Activated CD4-positive, alpha-beta T cell treated with anti-CD3 and anti-CD28 coated beads for 24 hours (primary cell): ENCODE results near the gene FCRLB.
"Not testable (repeated sequence)": the region's sequence is repeated elsewhere in the genome, so short reads cannot be mapped to it uniquely, and the experiment has no call there.

ENCODE experiments used
- DNase-seq, 2 donors: peaks; one replicate each; pipeline ENCODE4 v3.0.0-alpha.2; 2020; ENCODE audit warnings: low read depth in 2 of 2

Gene FCRLB

DNA sequence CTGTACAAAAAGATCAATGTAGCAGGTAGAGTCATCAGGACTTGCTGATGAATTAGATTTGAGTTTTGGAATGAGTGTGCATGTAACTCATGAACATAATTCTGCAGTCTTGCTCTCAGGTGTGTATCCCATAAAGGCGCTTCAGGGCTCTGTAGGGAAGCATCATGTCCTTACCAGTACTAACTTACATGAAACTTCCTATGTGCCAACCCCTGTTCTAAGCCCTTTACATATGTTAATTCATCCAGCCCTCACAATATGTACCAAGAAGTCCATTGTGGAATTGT lies 2.1 kb upstream of the FCRLB start:
- DNase-seq = no peak

DNA sequence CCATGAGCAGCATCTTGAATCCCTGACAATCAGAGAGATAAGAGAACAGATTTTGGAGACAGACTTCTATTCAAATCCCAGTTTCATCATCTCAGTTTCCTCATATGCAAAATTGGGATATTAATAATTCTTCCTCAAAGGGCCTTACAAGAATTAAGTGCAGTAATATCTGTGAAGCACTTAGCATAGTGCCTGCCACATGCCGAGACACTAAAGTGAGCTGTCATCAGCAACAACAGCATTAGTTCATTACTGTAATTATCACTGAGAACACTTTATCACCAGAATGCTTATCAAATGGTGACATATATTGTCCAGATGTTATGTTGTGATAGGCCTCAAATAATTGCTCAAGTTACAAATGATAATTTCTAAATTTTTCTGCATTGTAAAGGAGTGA lies 922 bp upstream of the FCRLB start:
- DNase-seq = no peak

DNA sequence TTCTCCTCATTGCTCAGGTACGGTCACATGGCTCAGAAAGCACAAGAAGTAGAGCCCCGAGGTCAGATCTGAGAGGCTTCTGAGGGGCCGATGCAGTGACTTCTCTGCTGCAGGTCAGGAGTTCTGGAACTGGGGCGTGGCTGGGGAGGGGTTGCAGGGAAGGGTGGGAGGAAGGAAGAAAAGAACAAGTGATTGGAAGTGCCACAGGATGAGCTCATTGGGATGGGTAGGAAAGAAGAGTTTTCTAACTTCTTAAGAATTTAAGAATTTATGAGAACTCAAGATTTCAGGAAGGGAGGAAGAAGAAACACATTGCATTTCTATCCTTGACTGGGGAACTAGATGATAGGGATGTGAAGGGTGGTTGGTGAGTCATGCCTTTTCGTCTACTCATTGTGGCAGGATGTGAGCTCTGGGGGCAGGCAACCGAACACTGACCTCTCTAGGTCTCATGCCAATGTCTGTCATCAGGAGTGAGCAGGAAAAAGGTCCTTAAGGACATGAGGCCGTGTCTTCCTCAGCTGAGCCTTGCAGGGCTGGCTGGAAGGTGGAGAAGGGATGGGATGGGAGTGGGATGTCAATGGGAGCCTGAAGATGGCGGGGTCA lies 497 bp downstream of the FCRLB start:
- DNase-seq = no peak

DNA sequence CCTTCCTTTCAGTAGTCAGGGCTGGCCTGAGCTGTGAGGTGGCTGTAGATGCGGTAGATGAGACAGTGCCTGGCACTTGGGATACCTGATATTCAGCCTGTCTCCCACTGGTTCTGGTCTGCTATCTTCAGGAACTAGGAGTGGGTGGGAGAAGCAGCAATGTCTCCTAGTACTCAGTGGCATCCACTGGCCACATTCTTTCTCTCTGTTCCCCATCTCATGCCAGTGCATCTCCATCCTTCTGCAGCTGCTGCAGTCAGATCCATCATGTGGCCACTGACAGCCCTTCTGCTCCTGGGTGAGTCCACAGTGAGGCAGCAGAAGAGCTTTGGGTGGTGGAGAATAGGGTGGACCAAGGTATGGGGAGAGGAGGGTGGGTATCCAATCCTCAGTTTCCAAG lies 1.1 kb downstream of the FCRLB start:
- no peak for DNase-seq

DNA sequence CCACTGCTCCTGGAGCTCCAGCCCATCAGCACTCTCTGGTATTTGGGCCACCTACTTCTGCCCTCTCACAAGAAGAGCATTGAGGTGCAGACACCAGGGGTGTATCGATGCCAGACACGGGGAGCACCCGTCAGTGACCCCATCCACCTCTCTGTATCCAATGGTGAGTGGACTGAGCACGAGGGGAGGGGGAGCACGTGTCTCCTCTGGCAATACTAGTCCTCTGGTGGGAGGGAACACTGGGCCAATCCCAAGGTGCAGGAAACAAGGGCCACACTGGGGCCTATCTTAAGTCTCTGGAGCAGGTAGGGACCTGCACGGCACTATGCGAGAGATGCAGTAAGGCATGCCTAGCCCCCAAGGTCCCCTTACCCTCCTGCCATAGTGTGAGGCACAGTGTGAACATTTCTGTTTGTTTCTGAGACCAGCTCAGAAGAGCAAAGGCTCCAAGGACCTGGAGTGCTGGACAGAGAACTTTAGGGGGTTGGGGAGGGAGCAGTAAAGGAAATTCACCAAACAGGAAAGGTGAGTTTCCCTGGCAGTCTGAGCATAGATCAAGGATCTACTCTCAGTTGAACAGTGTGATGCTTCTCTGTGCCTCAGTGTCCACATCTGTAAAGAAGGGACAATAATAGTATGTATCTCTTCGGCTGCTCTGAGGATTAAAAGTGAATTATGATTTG lies 2.3 kb downstream of the FCRLB start:
- DNase-seq = no peak

DNA sequence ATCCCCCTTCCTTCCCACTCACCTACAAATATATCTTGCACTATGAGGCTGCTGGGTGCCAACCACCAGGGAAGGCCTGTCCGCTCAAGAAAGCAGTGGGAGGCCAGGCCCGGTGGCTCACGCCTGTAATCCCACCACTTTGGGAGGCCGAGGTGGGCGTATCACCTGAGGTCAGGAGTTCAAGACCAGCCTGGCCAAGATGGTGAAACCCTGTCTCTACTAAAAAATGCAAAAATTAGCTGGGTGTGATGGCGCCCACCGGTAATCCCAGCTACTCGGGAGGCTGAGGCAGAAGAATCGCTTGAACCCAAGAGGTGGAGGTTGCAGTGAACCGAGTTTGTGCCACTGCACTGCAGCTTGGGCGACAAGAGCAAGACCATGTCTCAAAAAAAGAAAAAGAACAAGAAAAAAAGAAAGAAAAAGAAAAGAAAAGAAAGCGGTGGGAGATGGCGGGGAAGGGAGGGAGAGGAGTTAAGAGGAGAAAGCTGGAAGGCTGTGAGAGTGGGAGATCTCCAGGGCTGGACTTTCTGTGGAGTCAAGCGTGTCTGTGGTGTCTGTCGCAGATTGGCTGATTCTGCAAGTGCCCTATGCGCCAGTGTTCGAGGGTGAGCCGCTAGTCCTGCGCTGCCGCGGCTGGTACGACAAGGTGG lies 4.0 kb downstream of the FCRLB start:
- not testable (repeated sequence) for DNase-seq

DNA sequence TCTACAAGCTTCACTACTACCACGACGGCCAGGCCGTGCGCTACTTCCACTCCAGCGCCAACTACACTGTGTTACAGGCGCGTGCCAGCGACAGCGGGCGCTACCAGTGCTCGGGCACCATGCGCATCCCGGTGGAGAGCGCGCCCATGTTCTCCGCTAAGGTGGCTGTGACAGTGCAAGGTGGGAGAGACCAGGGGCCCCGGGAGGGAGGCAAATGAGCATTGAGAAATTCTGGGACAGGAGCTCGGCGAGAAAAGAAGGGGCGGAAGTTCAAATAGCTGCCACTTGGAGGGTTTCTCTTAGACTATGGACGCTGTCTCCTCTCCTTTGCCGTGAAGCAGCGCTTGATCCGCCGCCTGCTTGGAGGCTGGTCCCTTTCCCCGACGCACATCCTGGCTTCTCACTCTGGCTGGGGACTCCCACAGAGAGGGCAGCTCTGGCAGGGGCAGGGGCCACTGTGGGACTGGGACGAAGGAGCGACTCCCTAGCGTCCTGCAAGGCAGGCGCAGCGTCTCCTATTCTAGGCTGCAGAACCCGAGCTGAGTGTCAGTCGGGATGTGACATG lies 4.6 kb downstream of the FCRLB start:
- DNase-seq = peak; percentile 11 to 13

DNA sequence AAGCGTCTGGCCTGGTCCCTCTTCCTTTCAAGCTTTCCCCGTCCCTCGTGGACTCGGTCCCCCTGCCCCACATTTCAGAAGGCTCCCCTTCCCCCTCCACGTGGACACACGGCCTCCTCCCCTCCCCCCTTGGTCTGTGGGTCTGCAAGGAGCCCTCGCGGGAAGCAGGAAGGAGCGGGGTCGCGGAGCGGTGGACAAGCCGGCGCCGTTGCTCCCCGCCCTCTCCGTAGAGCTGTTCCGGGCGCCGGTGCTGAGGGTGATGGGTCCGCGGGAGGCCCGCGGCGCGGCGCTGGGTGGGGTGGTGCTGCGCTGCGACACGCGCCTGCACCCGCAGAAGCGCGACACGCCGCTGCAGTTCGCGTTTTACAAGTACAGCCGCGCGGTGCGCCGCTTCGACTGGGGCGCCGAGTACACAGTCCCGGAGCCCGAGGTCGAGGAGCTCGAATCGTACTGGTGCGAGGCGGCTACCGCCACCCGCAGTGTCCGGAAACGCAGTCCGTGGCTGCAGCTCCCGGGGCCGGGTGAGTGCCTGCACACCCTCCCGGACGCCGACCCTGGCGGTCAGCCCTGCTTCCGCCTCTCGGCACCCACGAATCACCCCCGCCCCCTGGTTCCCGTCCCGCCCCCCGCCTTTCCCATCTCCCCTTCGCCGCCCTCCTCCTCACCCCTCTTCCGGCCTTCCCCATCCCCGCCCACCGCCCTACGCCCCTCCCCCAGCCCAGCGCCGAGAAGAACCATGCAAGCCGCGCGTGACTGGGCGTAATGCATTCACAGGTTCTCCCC lies 5.3 kb downstream of the FCRLB start:
- DNase-seq = peak; percentile 39 to 43

DNA sequence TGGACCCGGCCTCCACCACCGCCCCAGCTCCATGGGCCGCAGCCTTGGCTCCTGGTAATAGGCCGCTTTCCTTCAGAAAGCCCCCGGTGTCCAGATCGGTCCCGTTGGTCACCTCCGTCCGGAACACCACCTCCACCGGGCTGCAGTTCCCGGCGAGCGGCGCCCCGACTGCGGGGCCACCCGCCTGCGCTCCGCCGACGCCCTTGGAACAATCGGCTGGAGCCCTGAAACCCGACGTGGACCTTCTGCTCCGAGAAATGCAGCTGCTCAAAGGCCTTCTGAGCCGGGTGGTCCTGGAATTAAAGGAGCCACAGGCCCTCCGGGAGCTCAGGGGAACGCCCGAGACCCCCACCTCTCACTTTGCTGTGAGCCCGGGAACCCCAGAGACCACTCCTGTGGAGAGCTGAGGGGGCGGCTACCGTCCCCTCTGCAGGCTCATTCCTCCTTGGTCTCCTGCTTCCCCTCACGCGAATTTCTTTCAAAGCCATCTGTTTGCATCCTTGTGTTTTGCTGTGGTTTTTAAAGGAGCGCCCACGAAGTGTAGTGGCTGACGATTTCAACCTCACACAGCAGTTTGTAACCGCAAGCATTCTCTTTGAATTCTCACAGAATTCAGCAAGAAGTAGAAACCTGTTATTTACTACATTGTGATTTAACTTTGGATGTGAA lies 6.0 kb downstream of the FCRLB start:
- no peak for DNase-seq

DNA sequence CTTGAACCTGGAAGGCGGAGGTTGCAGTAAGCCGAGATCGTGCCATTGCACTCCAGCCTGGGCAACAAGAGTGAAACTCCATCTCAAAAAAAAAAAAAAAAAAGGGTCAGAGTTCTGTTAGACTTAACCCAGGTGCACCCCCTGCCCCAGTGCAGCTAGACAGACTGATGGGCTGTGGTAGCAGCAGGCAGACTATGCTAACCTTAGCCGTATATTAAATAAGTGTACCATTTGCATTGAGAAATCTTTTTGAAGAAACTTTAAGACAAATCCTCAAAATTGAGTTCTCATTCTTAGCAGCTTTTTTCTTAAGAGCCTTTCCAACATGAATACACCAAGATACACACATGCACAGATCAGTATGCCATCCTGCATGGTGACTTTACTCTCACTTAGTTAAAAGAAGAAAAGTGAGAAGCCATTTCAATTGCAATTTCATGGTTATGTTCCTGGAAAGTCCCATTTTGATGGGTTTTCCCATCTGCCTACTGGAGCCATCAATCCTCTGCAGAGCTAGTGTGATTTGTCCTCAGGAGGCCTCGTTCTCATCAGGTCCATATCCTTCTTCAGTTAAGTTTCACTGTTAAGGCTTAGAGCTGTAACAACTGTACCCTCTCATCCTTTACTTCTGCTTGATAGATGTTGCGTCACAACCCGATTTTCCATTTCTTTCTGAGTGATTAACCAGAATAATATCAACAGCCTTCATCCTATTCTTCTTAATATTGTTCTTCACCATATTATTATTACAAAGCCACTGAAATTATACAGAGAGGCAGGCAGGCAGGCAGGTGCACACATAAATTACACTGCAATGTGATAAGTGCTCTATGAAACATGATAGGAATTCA lies 7.3 kb downstream of the FCRLB start:
- no peak for DNase-seq

DNA sequence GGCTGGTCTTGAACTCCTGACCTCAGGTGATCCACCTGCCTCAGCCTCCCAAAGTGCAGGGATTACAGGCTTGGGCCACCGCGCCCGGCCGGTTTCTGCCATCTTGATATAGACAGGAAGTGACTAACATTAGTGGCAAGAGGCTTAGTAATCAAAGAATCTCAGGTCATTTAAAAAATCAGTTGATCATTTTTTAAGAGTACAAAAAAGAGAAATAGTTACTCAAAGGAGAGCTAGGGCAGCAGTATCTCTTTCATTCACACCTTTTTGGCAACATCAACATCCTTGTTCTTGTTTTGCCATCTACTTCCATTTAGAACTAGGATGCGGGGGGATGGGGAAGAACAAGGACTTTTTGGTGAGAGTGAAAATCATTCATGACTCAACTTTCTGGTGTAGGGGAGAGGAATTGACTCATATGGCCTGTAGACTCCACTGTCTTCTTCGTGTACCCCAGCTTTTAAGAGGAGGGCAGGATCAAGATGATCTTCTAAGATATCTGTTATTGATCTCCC lies 8.8 kb downstream of the FCRLB start:
- DNase-seq = peak; percentile 15 to 28

DNA sequence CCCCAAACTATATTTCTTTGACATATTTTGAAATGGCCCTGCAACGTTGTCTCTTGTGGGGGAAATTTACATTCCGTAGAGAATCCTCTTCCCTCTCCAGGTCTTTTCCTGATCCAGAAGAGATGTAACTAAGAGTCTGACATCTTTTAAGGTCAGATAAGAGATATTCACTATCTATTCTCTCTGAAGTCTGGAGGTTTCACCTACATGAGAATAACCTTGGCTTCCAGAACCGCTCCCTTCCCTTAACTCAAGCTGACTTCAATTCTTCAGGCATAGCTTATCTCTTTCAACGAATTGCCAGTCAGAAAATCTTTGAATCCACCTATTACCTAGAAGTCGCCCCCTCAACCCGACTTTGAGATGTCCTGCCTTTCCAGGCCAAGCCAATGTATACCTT lies 9.9 kb downstream of the FCRLB start:
- no peak for DNase-seq

DNA sequence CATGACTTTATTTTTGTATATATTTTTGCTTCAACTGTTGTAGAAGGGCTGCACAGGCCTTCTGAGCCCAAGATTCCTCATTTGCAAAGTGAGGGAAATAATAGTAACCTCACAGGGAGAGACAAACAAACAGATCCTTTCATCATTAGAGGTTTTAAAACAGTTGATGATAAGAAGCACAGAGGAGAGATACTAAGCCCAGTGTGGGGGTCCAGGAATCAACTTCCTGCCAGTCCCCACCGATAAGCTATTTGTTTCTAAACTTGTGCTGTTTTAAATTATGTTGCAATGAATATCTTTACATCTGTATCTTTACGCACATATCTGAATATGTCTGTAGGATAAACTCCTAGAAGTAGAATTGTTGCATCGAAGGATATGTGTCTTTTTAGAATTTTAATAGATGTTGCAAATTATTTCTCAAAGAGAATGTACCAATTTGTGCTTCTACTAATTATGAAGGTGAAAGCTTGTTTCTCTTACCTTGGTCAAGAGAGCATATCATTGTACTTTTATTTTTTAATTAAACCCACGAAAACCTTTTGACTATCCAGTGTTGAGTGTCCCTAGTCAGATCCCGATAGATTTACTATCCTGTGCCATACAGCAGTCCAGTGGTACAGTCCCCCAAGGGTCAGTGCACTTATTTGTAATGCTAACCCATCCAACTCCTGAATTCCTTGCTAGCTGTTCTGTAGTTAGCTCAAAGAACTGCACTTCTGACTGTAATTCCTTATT lies 10.8 kb downstream of the FCRLB start:
- no peak for DNase-seq

DNA sequence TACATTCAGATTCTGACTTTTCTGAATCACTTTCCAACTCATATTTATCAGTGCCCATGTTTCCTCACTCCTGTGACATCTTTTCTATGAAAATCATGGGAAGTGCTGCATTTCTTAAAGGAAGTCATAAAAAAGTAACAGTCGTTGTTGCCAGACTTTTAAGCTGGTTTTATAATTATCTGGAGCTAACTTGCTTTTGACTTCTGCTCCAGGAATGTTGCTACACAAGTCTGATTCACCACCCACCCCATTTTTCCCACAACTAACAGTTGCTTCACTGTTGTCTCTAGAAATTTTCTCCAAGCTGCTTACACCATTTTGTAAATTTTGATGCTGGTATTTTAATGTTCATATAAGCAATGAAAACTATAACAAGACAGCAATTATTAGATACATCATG lies 12.2 kb downstream of the FCRLB start:
- DNase-seq = no peak

DNA sequence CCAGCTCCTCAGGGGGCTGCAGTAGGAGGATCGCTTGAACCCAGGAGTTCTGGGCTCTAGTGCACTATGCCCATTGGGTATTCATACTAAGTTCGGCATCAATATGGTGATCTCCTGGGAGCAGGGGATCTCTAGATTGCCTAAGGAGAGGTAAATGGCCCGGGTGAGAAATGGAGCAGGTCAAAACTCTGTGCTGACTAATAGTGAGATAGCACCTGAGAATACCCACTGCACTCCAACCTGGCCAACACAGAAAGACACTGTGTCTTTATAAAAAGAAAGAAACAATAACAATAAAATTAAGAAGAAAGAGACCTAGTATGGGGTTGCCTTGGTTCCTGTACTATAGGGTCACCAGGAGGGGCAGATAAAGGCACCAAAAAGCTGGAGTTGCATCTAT lies 14.5 kb downstream of the FCRLB start:
- no peak for DNase-seq

DNA sequence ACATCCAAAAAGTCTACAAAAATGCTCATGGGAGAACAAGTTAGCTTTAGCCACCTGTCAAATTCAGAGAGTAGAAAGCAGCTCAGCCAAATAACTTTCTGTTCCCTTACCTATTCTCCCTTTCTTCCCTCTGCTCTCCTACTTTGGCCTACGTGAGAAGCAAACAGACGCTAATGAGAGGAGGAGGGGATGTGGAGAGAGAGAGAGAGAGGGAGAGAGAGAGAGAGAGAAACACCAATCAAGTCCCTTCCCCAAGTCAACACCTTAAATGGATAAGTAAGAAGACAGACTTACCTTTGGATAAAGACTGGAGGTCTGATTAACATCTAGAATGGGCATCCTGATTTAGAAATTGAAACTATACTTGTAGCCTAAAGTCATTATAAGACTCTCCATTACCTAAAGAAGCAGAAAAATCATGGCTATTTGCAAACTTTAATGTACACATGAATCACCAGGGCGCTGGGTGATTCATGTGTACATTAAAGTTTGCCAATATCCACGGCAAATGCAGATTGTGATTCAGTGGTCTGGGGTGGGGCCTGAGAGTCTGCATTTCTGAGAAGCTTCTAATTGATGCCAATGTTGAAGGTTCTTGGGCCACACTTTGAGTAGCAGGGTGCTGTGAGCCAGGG lies 15.1 kb downstream of the FCRLB start:
- no peak for DNase-seq

DNA sequence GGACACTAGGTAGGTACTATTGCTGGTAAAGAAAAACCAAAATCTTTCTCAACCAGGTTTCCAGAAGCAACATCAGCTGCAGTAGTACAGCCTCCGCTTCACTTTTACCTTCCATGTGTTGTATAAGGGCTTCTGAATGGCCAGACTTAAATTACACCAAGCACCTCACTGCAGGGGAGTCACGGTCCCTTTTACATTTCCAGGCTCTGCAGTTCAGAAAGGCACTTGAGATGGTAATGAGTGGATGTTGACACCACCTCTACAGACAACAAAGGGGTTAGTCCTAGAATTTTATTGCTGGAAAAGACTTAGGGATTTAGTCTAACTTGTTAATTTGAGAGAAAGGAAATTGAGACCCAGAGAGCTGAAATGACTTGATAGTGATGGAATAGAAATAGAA lies 16.3 kb downstream of the FCRLB start:
- DNase-seq = no peak

DNA sequence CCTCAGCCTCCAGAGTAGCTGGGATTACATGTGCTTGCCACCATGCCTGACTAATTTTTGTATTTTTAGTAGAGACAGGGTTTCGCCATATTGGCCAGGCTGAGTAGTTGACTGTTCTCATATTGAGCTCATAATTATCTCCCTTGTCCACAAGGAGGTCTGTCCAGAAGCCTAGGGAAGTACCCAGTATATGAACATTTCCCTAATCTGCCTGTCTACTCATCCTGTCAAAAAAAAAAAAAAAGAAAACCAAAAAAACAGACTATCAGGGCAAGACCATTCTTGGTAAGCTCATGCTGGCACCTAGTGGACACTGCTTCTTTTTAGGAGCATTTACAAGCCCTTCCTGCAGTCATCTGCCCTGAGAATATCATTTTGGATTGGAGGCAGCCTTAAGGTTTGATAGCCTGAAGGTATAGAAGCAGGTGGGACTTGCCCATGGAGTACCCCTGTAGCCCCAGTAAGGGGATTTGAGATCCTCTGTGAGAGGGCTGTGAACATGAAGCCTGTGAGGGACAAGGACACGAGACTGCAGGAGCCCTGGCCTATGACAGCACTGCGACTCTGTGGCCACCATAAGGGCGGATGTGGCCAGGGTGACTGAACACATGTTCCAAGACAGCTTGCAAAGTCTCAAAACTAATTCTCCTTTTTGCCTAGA lies 17.4 kb downstream of the FCRLB start:
- no peak for DNase-seq
